Measurements from ENCODE around the gene RNF220. TPM values are rescaled to one million over a fixed set of nuclear protein-coding genes. Genes with fewer than 3 reads are reported as not detected.

RNF220 gene
- total RNA-seq, 1 experiment from 2014 or later, result 57.4 TPM

DNA sequence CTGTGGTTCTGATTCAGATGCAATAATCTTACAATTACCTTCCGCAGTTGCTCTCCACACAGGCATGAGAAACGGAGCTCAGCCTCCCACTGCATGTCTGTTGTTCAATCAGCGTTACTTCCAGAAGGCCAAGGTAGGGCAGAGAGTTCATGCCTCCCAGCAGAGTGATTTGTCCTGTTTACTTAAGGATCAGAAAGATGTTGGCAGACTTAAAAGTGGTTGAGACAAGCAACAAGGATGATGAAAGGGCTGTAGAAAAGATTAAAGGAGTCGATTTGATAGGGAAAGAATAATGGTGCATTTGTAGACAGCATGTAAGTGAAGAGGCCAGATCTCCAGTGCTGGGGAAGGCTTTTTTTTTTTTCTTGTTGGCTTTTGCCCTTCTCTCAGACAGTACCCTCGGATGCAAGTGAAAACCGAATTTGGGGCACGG, 296.1 kb downstream of the RNF220 start:
- no peak for DNase-seq (ENCODE audit: low spot score)

Other genes starting within 250 kb of the RNF220 start
- 8.5 and 9.8 TPM in 2 replicates for gene DMAP1, start 191.8 kb upstream of the RNF220 start, total RNA-seq (2014; rRNA removed; shearing (Covaris generic))
- 48.0 and 64.7 TPM in 2 replicates for gene ERI3, start 50.0 kb upstream of the RNF220 start, total RNA-seq (2014; rRNA removed; shearing (Covaris generic))